A549 (cell line): Measurements from ENCODE around the gene UMOD. TPM values are rescaled to one million over a fixed set of nuclear protein-coding genes. Genes with fewer than 3 reads are reported as not detected.

Experiments
- ATAC-seq, 2 experiments: fragments of 200-7000 bp in 1 of 2; fragments of >200 bp in 1 of 2; cut with Nextera tagmentation in 1 of 2; cut with Tn5 transposase in 1 of 2; 3 replicates each; pipeline versions ENCODE4 v1.8.0 to v1.9.1; 2018 to 2020; ENCODE audit warnings: mild to moderate bottlenecking in 1 of 2, moderate library complexity in 1 of 2
- CTCF ChIA-PET: fragments of 300-600 bp; sonication (Branson Sonifier 250); formaldehyde crosslinking; extraction: SDS; loops from one replicate; lab custom pipeline; 2021; ENCODE audit warnings: antibody characterized with exemption, inconsistent platforms; lab: Yijun Ruan, JAX
- POLR2A ChIA-PET: fragments of 350-600 bp; formaldehyde crosslinking; extraction: SDS; loops from one replicate; lab custom pipeline; 2021; ENCODE audit warnings: antibody characterized with exemption, inconsistent platforms; lab: Yijun Ruan, JAX
- DNase-seq, 2 experiments: peaks; one replicate each; pipeline versions ENCODE4 v3.0.0 to v3.0.0-alpha.2; 2011 to 2016; ENCODE audit warnings: low read depth in 1 of 2, low spot score in 1 of 2
- FAIRE-seq: peaks from 2 replicates; lab custom pipeline; 2011; peaks lifted over from hg19 to GRCh38; lab: Jason Lieb, UNC
- H3K27ac ChIP-seq, 2 experiments: fragments of >200 bp; sonication (Bioruptor Twin); formaldehyde crosslinking; 3 replicates each; pipeline ENCODE4 v1.5.1; 2016 to 2017
- H3K4me1 ChIP-seq: fragments of >200 bp; sonication (Bioruptor Twin); formaldehyde crosslinking; 3 replicates; pipeline ENCODE4 v1.6.1; 2016
- H3K4me2 ChIP-seq: fragments of >200 bp; sonication (Bioruptor Twin); formaldehyde crosslinking; 3 replicates; pipeline ENCODE4 v1.6.1; 2016
- H3K4me3 ChIP-seq: fragments of >200 bp; sonication (Bioruptor Twin); formaldehyde crosslinking; 3 replicates; pipeline ENCODE4 v1.5.1; 2016
- H3K9me3 ChIP-seq: fragments of >200 bp; sonication (Bioruptor Twin); formaldehyde crosslinking; 3 replicates; pipeline ENCODE4 v1.6.1; 2016
- ATOH8 ChIP-seq: fragments of 250-450 bp; sonication (Bioruptor Pico); IDR thresholded peaks from 2 replicates; pipeline ENCODE4 v1.5.0; 2020; ENCODE audit warnings: low read depth, mild to moderate bottlenecking, moderate library complexity
- CBX2 ChIP-seq: fragments of 200-600 bp; sonication (generic); IDR thresholded peaks from 2 replicates; pipeline ENCODE4 v1.6.1; 2016; ENCODE audit warnings: low read depth, mild to moderate bottlenecking, borderline replicate concordance
- CEBPB ChIP-seq, 2 experiments: fragments of >200 bp in 1 of 2; sonication (Bioruptor Twin) in 1 of 2; formaldehyde crosslinking in 1 of 2; IDR thresholded peaks; 2 replicates each; pipeline ENCODE4 v1.6.1; 2012 to 2016
- CTCF ChIP-seq: fragments of >200 bp; sonication (Bioruptor Twin); formaldehyde crosslinking; IDR thresholded peaks from 3 replicates; pipeline ENCODE4 v1.5.1; 2016
- EHF ChIP-seq: fragments of 250-450 bp; sonication (Bioruptor Pico); IDR thresholded peaks from 2 replicates; pipeline ENCODE4 v1.5.0; 2020; ENCODE audit warnings: mild to moderate bottlenecking
- ELK1 ChIP-seq: fragments of 150-350 bp; IDR thresholded peaks from 2 replicates; pipeline ENCODE4 v1.6.1; 2014; ENCODE audit warnings: low read depth, mild to moderate bottlenecking, low read length
- EP300 ChIP-seq, 2 experiments: fragments of >200 bp; sonication (Bioruptor Twin); formaldehyde crosslinking; IDR thresholded peaks; 2 replicates in 1 of 2; 3 replicates in 1 of 2; pipeline ENCODE4 v1.6.1; 2016 to 2017
- FOSB ChIP-seq: fragments of 250-450 bp; sonication (Bioruptor Pico); IDR thresholded peaks from 2 replicates; pipeline ENCODE4 v1.5.0; 2020; ENCODE audit warnings: mild to moderate bottlenecking, moderate library complexity
- FOSL2 ChIP-seq, 2 experiments: fragments of 450-650 bp in 1 of 2; fragments of >200 bp in 1 of 2; sonication (Bioruptor Twin) in 1 of 2; formaldehyde crosslinking; IDR thresholded peaks; 2 replicates each; pipeline versions ENCODE4 v1.5.0 to v1.6.1; 2016 to 2020; ENCODE audit warnings: mild to moderate bottlenecking in 1 of 2, moderate library complexity in 1 of 2
- GATA3 ChIP-seq: IDR thresholded peaks from 2 replicates; pipeline ENCODE4 v1.6.1; 2012; ENCODE audit warnings: borderline replicate concordance
- HDAC2 ChIP-seq: fragments of 200-600 bp; sonication (generic); IDR thresholded peaks from 2 replicates; pipeline ENCODE4 v1.6.1; 2016
- HES2 ChIP-seq: fragments of >200 bp; sonication (Bioruptor Twin); formaldehyde crosslinking; IDR thresholded peaks from 2 replicates; pipeline ENCODE4 v1.6.1; 2016
- HOXB5 ChIP-seq: fragments of 250-450 bp; sonication (Bioruptor Pico); IDR thresholded peaks from 2 replicates; pipeline ENCODE4 v1.5.0; 2020; ENCODE audit warnings: mild to moderate bottlenecking, moderate library complexity
- JUN ChIP-seq, 2 experiments: fragments of >200 bp; sonication (Bioruptor Twin); formaldehyde crosslinking; IDR thresholded peaks; 2 replicates in 1 of 2; 3 replicates in 1 of 2; pipeline ENCODE4 v1.6.1; 2016 to 2017
- JUNB ChIP-seq: fragments of >200 bp; sonication (Bioruptor Twin); formaldehyde crosslinking; IDR thresholded peaks from 2 replicates; pipeline ENCODE4 v1.6.1; 2016
- KDM1A ChIP-seq: fragments of 200-600 bp; sonication (generic); IDR thresholded peaks from 2 replicates; pipeline ENCODE4 v1.6.1; 2016; ENCODE audit warnings: low read depth, mild to moderate bottlenecking
- MAX ChIP-seq: IDR thresholded peaks from 2 replicates; pipeline ENCODE4 v1.6.1; 2012
- MAZ ChIP-seq: fragments of 150-350 bp; IDR thresholded peaks from 2 replicates; pipeline ENCODE4 v1.6.1; 2014; ENCODE audit warnings: antibody characterized with exemption, low read depth, low read length, borderline replicate concordance
- PHF8 ChIP-seq: fragments of 200-600 bp; sonication (generic); IDR thresholded peaks from 2 replicates; pipeline ENCODE4 v1.6.1; 2016; ENCODE audit warnings: low read depth, mild to moderate bottlenecking, antibody characterized with exemption, moderate library complexity, borderline replicate concordance
- POLR2A ChIP-seq: IDR thresholded peaks from 2 replicates; pipeline ENCODE4 v1.6.1; 2012; ENCODE audit warnings: mild to moderate bottlenecking, low read length
- POLR2AphosphoS2 ChIP-seq: conservative IDR thresholded peaks from 2 replicates; pipeline ENCODE4 v1.6.1; 2012; ENCODE audit warnings: low read length, improper control_type of control experiment, inconsistent platforms
- RAD21 ChIP-seq, 2 experiments: fragments of >200 bp in 1 of 2; sonication (Bioruptor Twin) in 1 of 2; formaldehyde crosslinking in 1 of 2; IDR thresholded peaks in 1 of 2; conservative IDR thresholded peaks in 1 of 2; 2 replicates in 1 of 2; 3 replicates in 1 of 2; pipeline ENCODE4 v1.6.1; 2012 to 2018; ENCODE audit warnings: inconsistent platforms in 1 of 2
- RARB ChIP-seq: fragments of 250-450 bp; sonication (Bioruptor Pico); IDR thresholded peaks from 2 replicates; pipeline ENCODE4 v1.8.0; 2021; ENCODE audit warnings: mild to moderate bottlenecking, moderate library complexity
- RFX5 ChIP-seq: fragments of 450-650 bp; IDR thresholded peaks from 2 replicates; pipeline ENCODE4 v1.7.1; 2014; ENCODE audit warnings: antibody characterized with exemption, mild to moderate bottlenecking, moderate library complexity
- WGBS: methylation state at CpG from one replicate; pipeline ENCODE4 v1.1.6; 2017; ENCODE audit errors: missing lambda C conversion rate; 5-methylcytosine and 5-hydroxymethylcytosine counted together
- polyA plus RNA-seq, 4 experiments: library from polyadenylated mRNA; depleted of rRNA in 3 of 4; stranded (reverse); fragments of >200 nt; fragmentation: RNase III in 1 of 4; extraction: RNeasy Plus Mini Kit Qiagen cat#74134 plus additional on column Dnase treatment in 1 of 4; gene quantifications; 2 replicates in 3 of 4; 3 replicates in 1 of 4; pipeline ENCODE4 v1.2.3, GENCODE V29; 2011 to 2017
- TF ChIP-seq, protein P1 (sequence below): fragments of 250-450 bp; sonication (Bioruptor Pico); IDR thresholded peaks from 2 replicates; pipeline ENCODE4 v1.5.0; 2021; ENCODE audit warnings: mild to moderate bottlenecking, moderate library complexity, borderline replicate concordance

The UMOD gene
- polyA plus RNA-seq, 2 of the 4 experiments (the other 2 are of a cell fraction) = not detected

DNA sequence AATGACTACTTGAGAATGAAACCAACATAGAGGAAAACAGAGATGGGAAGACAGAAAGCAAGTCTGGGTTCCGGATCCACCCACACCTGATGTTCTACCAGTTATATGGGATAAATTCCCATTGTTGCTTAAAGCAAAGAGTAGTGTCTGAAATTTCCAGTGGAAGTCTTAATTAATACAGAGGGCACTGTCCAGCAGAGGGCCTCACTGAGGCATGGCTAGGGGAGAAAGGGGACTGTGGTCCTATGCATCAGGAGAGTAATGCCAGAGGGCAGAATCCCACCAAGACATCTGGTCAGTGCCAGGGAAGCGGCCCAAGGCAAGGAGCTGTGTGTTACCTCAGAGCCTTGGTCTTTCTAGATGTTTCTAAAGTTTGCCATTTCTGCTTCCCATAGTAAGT, 7.5 kb upstream of the UMOD start:
- 0 out of 3 replicates have a peak, but pooled peaks have one; percentile 6 for TF ChIP-seq CTCF
- TF ChIP-seq ELK1 = no peak
- no peak for TF ChIP-seq POLR2AphosphoS2
- peak in 1 of 2 experiments; percentile 19; a peak in 2 of 5 replicates for TF ChIP-seq RAD21 (conservative IDR thresholded peaks at IDR 0.05 in 1 of 2, IDR thresholded peaks at IDR 0.05 in 1 of 2)
- no peak for TF ChIP-seq RARB
- TF ChIP-seq KDM1A = no peak
- TF ChIP-seq RFX5 = no peak
- no peak for TF ChIP-seq PHF8
- ChIA-PET POLR2A (no interaction called here), CTCF (interaction anchor here (1.3 to 1.4 kb wide), 2 partner anchors 21 to 60 kb away, joined by 4 to 6 read pairs; no protein-coding TSS in a partner anchor)
- no peak overlapping the region for H3K27ac ChIP-seq
- H3K4me3 ChIP-seq = no peak overlapping the region
- FAIRE-seq = no peak
- 0% methylated on average over 2 of the region's 2 CpGs for WGBS
- no peaks in the 10 kb centered on the region for H3K9me3 ChIP-seq
- no peak for DNase-seq
- H3K4me2 ChIP-seq = no peak overlapping the region
- ATAC-seq = no peak
- H3K4me1 ChIP-seq = no peaks in the 10 kb centered on the region

- Histone ChIP-seq H3K9me3 (no peaks in the 10 kb centered on the region), H3K4me1 (no peaks in the 10 kb centered on the region), H3K27ac (no peak overlapping the region), H3K4me2 (no peak overlapping the region), H3K4me3 (no peak overlapping the region)
- DNase-seq (no peak), ATAC-seq (no peak), FAIRE-seq (no peak)
- CTCF ChIA-PET = no interaction called here
- no peak for TF ChIP-seq HOXB5
- TF ChIP-seq KDM1A = no peak
- no peak for TF ChIP-seq ATOH8 (CRISPR knock-in tag)
- TF ChIP-seq, protein P1, sequence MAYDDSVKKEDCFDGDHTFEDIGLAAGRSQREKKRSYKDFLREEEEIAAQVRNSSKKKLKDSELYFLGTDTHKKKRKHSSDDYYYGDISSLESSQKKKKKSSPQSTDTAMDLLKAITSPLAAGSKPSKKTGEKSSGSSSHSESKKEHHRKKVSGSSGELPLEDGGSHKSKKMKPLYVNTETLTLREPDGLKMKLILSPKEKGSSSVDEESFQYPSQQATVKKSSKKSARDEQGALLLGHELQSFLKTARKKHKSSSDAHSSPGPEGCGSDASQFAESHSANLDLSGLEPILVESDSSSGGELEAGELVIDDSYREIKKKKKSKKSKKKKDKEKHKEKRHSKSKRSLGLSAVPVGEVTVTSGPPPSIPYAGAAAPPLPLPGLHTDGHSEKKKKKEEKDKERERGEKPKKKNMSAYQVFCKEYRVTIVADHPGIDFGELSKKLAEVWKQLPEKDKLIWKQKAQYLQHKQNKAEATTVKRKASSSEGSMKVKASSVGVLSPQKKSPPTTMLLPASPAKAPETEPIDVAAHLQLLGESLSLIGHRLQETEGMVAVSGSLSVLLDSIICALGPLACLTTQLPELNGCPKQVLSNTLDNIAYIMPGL (CRISPR knock-in tag) = no peak
- TF ChIP-seq CEBPB (IDR thresholded peaks at IDR 0.05) = no peak
- no peak for TF ChIP-seq HES2
- TF ChIP-seq JUNB = no peak
- no peak for TF ChIP-seq FOSL2 (IDR thresholded peaks at IDR 0.05)
- TF ChIP-seq FOSL2 (CRISPR knock-in tag; IDR thresholded peaks at IDR 0.05) = no peak
- TF ChIP-seq EHF (CRISPR knock-in tag) = no peak
- TF ChIP-seq CTCF = no peak
- TF ChIP-seq JUN (IDR thresholded peaks at IDR 0.05) = no peak
- no peak for TF ChIP-seq GATA3
- no peak for TF ChIP-seq HDAC2
- no peak for TF ChIP-seq FOSB (CRISPR knock-in tag)
- no peak for TF ChIP-seq POLR2A
- TF ChIP-seq MAZ = no peak
- no peak for TF ChIP-seq CBX2
- TF ChIP-seq EP300 (IDR thresholded peaks at IDR 0.05) = no peak
- no peak for TF ChIP-seq MAX
- POLR2A ChIA-PET = no interaction called here
- 5% methylated on average over 7 of the region's 7 CpGs for WGBS
Measured at GRCh38 chr16:20355114-20355782, 2.7 kb upstream of the UMOD start.
